Myocyte (in vitro differentiated cells): ENCODE data around the gene CDK6. TPM values are rescaled to one million over a fixed set of nuclear protein-coding genes. Genes with fewer than 3 reads are reported as not detected.

Experiments used
- DNase-seq: peaks from one replicate; pipeline ENCODE4 v3.0.0-alpha.2; 2012; ENCODE audit warnings: low read depth
- total RNA-seq: library from RNA; depleted of rRNA; stranded (reverse); fragments of >200 nt; gene quantifications from 2 replicates; pipeline ENCODE4 v1.2.3, GENCODE V29; 2014

The CDK6 gene
- total RNA-seq, 1 donor from 2014 or later: 124 TPM

DNA sequence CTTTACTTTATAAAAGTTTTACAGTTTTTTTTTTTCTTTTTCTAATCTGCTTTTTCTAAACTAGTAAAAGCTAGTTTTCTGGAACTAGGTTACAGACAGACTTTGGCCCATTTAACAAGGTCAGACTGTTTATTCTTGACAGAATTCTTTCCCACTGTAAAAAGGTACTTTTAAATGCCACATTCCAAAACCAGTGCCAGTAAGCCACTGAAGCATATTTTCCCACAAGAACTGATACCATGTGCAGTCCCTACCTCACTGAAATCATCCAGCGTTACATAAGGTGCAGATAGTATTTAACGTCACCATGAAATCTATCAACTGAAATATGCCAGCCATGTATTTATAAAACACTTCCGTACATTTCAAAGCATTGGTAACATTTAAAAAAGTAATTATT lies 121.6 kb downstream of the CDK6 start:
- no peak for DNase-seq

GRCh38 chr7:92714280-92714679 lies 122.1 kb downstream of the CDK6 start:
- DNase-seq: no peak

- no peak for DNase-seq
Observed at GRCh38 chr7:92709912-92710311, 126.5 kb downstream of the CDK6 start.

GRCh38 chr7:92709150-92709549 lies 127.2 kb downstream of the CDK6 start:
- DNase-seq: no peak

DNA sequence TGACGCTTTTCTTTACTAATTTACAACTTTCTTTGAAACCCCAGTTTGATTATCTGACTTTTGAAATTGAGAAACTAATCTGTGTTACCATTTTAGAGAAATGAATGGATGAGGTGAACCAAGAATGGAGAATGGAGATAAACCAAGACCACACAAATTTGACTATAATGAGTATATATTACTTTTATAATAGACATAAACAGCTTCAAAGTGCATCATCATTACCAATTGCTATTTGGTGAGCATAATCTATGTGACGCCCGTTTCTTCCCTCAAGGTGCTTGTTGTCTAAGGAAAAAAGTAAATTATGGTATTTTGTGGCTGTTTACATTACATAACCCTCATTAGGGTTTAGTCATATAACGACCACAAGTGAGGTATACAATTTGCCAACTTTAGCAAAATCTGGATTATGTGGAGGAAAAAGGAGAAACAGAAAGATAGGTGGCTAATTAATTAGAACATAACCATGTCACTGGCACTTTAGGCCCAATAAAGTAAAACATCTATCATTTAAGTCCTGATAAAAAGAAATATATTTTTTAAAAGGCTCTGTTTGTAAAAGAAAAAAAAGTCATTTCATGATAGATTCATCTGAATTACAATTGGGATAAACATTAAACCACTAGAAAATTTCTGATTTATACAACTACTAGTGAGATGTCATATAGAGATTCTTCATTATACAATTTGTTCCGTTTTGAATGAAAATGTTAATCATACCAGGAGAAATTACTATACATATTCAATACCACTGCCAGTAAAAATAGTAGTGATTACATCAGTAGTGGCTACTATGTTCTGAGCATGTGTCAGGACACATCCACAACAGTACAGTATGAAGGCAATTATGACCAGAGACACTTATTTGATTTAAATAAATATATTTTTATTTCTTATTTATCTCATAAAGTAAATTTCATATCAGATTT lies 128.0 kb downstream of the CDK6 start:
- no peak for DNase-seq

- DNase-seq: no peak
Observed at GRCh38 chr7:92707435-92707834, 128.9 kb downstream of the CDK6 start.

GRCh38 chr7:92706563-92706962 lies 129.8 kb downstream of the CDK6 start:
- DNase-seq: no peak

DNA sequence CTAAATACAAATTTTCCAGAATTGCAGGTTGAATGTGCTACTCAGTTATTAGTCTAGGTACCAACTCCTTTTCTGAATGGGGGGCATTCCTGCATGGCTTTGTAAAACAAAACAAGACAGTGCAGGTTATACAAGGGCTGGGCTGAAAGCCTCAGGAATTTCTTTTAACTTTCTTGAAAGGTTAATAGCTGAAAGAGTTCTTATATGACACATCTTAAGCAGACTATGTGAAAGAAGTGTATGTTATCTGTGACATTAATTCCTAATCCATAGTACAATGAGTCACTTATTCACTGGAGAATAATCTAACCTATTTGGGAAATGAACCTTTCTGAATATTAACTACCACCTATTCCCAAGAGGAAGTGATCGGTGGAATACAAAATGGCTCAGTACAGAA lies 130.5 kb downstream of the CDK6 start:
- no peak for DNase-seq

DNA sequence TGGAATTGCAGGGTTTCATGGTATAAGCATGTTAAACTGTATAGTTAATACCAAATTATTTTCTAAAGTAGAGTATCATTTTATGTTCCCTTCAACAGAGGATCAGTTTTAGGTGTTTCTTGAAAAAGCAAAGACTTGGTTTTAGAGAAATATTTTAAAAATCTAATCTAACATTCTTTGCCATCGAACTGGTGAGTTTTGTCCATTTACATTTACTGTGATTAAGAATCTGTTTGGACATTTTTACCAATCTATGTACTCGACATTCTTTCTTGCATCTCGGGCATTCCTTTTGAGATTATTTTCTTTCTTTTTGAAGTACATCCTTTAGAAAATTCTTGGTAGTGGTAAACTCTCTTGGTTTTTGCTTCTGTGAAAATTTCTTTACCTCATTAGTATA lies 131.5 kb downstream of the CDK6 start:
- DNase-seq: no peak

- DNase-seq: no peak
Observed at GRCh38 chr7:92702535-92702934, 133.8 kb downstream of the CDK6 start.

- no peak for DNase-seq
Observed at GRCh38 chr7:92699966-92700514, 136.3 kb downstream of the CDK6 start.

DNA sequence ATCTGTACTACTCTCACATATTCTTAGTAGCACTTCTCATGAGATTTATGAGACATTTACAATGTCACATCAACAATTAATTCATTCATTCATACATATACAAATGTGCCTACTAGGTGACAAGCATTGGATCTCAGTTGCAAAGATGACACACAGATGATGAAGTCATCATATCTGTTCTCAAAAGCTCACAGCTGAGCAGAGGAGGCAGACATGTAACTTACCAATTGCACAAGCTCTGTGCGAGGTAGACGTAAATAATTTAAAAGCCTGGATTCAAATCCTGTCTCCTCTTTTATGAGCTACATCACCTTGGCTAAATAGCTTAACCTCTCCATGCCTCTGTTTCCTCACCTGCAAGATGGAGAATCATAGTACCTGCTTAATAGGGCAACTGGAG lies 136.8 kb downstream of the CDK6 start:
- DNase-seq: no peak

GRCh38 chr7:92698237-92698841 lies 138.0 kb downstream of the CDK6 start:
- peak; percentile 91 for DNase-seq

DNA sequence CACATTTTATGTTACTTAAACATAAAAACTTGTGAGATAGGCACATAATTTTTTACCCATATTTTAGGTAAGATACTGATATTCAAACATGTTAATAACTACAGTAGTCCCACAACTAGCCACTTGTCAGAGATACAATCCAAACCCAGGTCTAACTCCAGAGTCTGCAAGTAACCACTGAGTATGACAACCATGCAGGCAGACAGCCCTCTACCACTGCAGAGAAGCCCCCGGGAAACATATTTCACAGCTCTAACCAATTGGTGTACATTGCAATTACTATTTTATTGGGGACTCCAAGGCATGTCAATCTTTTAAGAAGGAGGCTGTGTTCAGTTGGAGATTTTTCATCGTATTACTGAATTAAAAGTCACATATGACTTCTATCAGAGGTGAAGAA lies 139.0 kb downstream of the CDK6 start:
- peak; percentile 49 for DNase-seq

DNA sequence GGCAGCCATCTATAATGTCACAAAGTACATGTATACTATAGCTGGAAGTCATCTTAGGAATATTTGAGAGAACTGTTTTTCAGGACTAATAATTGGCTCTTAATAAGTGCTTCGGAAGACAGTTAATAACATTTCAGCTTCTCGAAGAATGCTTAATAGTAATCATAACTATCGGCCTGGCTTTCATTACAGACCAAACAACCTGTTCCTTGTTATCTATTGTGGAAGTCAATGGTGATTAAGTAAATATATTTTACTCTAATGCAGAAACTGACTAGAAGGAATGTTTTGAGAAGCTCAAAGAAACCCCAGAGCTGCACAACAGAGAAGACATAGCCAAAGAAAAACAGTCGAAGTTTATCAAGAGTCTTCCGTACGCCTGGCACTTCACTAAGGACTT lies 139.4 kb downstream of the CDK6 start:
- peak; percentile 22 for DNase-seq

DNA sequence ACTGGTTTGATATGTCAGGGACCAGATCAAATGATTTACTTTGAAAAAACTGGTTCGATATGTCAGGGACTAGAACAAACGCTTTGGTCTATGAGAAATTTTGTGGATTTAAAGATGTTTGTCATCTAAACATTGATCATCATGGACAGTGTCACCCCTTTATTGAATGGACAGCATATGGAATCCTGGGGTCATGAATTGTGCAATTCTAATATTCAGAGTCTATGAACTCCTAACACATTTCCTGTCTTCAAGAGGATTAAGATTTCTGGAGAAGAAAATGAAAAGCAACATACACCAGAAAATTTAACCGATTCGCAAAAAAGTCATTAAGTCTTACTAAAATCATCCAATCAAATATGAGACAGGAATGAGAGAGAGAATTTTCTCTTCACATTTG lies 139.8 kb downstream of the CDK6 start:
- peak; percentile 31 for DNase-seq

GRCh38 chr7:92695308-92696261 lies 140.8 kb downstream of the CDK6 start:
- DNase-seq: peak; percentile 86

DNA sequence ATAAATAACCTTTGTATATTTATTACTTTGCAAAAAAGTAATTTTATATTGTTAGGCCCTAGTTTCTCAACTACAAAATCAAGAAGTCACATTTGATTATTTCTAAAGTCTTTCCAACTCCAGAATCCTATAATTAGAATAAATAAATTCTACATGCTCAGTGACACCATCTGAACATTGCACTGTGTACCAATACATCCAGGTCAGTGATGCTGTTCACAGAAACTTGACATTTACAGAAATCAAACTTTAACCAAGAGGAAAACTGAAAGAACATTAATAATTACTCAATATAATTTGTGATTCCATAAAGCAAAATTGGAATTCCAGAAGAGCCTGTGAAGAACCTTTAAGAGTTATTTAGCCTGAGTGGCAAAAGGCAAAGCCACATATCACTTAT lies 142.2 kb downstream of the CDK6 start:
- no peak for DNase-seq

DNA sequence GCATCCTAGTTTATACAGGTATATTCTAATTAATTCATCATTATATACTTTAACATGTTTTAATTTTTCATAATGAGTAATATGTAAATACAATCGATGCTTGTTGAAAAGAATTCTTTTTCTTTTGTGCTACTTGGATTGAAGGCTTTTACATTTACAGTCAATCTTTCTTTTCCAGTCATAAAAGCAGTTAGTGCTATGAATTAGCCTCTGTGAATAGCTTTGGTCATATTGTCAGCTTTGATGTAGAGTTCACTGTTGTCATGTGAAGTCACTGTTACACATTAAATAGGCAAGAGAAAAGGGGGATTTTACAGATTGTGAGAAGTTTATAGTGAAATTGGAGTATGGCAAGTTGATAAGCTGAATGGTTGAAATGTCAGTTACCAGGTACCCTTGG lies 142.9 kb downstream of the CDK6 start:
- no peak for DNase-seq

DNA sequence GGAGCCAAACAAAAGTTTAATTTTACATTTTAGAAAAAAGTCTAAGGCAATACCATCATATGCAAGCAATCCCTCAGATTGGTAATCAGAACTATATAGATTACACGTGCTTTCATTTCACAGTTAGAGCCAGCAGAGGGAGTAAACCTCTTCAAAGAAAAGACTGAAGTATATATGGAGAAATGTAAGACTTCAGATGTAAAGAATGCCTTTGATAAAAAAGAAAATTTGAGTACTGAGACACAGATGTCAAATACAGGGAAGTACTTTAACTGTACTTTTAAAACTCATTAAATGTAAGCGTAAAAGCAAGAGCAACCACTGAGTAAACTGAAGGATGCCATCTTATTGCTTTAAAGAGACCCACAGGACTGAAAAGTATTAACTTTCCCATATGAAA lies 144.8 kb downstream of the CDK6 start:
- peak; percentile 41 for DNase-seq
